Measurements from ENCODE around the gene MS4A12. TPM values are rescaled to one million over a fixed set of nuclear protein-coding genes. Genes with fewer than 3 reads are reported as not detected.
"Not testable (repeated sequence)": the region's sequence is repeated elsewhere in the genome, so short reads cannot be mapped to it uniquely, and the experiment has no call there.

Gene MS4A12
- total RNA-seq, 1 donor from 2014 or later = not detected

DNA sequence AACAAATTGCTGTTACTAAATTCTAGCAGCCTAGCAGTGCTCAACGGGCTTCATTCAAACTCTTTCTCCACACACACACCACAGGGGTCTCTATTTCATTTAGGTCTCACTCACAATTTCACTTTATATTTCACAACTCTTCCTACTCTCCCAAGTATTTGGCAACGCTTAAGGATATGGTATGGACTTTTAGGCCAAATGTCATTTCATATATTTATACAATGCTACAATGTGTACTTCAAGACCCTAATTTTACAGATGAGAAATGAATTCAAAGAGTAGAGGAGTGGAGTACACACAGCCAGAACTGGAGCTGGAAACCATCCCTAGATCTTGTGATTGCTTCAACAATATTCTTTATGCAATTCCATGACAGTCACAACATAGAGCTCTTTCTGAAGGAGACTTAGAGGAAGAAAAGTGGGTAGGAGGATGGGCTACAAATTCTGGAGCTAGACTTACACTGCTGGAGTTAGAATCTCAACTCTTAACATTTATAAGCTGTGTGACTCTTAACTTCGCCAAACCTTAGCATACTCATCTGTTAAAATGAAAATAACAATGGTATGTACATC lies 20.2 kb downstream of the MS4A12 start:
- DNase-seq (ENCODE audit: low spot score) = no peak

DNA sequence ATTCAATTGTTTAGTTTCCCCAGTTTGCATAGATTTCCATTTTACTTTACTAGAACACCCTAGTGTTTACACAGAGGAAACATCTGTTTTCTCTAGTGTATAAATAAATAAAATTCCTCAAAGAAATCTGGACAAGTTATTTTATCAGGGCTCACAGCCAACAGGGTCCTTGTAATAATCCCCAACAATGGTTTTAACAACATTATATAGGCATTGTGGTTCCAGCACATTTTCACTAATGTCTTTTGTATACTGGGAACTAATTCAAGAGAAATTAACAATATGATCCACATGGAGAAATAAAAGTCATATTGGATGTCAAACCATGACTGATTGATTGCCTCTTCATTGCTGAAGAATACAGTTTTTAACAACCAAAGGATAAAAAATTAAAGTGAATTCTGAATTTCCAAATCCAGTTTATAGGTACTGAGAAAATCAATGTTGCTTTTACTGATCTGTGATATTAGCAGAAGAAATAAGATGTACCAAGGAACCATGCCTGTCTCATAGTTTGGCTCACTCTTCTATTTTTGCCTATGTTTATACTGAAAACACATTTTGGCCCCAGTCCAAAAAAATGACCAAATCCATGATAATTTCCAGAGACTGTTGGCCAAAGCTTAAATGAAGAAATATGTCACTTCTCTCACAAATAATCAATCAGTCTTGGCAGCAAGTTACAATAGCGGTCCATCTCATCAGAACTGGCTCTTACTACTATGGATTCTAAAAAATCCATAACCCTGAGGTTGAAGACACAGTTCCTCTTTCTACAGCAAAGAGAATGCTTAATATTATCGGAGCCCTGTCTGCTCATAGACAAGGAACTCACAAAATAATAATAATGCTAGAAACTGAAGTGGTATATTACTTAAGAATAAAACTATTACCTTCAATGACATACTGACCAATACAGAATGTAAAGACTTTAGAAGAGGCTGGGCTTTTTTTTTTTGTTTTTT lies 21.2 kb downstream of the MS4A12 start:
- DNase-seq (ENCODE audit: low spot score) = no peak

DNA sequence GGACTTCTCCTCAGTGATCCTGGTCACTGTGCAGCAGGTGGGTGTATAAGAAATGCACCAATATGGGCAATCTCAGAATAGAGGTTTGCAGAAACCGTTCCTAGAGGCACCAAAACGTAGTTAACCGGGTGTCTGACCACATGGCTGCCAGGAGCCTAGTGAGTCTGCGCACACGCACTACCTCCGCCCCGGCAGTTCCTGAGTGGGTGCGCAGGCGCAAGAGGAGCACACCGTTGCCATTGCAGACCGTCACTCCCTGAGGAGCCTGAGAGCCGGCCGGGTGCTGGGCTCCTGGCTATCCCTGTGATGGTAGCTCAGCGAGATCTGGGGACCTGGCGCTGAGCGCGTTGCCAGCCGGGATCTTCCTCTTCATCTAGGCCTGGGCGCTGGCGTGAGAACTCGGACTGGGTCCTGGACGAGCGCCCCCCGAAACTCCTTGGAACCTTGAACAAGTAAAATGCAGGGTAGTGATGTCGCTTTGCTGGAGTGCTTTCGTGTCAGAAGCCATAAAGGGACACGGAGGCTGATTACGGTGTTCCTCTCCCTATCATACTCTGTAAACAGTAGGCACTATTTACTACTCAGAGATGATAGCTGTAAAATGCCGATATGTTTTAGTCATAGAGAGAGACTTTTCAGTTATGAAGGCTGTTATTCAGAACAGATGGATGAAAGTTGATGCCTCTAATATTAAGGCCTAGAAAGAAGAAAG lies 22.7 kb downstream of the MS4A12 start, which contains the start of gene MS4A13:
Gene MS4A13, plus strand, starts transcription at position 249 of the 712 bp plus-strand sequence. CDS start 2,692 bp downstream, outside the sequence.
- DNase-seq (ENCODE audit: low spot score) = no peak

DNA sequence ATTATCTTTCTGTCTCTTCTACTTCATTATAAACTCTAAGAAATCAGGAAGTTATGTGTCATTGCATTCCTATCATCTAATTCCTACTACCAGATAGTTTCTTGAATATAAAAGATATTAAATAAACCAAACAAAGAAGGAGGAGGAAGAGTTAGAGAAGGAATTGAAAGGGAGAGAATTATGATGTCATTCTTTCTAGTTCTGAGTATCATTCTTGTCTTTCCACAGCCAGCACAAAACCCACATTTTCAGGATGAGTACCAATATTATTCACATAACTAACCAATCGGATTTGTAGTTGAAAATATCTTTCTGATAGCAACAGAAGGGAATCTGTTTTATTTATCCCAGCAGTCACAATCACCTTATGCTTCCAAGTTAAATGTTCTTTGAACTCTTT lies 35.9 kb downstream of the MS4A12 start:
- no peak for DNase-seq (ENCODE audit: low spot score)

DNA sequence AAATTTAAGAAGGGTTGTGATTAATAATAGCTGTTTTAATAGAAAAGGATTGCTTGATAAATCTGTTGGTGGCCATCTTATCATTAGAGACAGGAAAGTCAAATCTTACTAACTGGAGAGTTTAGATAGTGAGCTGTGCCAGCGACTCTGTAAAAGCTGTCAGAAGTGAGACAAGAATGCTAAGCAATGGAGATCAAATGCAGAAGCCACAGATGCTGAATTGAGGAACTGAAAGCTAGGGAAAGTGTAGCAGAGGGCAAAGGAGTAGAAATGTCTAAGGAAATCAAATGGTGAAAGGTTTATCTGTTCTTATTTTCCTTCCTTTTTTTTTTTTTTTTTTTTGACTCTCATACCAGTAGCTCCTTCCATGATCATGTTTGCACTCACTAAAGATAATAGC lies 36.4 kb downstream of the MS4A12 start:
- no peak for DNase-seq (ENCODE audit: low spot score)

DNA sequence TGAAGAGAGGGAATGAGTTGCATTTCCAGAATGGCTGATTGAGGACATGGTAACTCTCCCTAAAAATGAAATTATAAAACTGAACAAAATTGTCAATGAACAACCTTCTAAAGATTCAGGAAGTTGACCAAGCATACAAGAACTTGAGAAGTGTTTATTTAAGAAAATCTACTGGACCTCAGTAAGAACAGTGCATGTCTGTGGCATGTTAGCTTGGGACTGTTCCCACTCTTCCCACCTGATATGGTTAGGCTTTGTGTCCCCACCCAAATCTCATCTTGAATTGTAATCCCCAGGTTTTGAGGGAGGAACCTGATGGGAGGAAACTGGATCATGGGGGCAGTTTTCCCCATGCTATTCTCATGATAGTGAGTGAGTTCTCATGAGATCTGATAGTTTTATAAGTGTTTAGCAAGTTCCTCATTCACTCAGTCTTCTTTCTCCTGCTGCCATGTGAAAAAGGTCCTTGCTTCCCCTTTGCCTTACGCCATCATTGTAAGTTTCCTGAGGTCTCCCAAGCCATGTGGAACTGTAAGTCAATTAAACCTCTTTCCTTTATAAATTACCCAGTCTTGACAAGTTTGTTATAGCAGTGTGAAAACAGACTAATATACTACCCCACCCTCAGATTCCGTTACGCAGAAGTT lies 38.0 kb downstream of the MS4A12 start:
- DNase-seq (ENCODE audit: low spot score) = no peak

DNA sequence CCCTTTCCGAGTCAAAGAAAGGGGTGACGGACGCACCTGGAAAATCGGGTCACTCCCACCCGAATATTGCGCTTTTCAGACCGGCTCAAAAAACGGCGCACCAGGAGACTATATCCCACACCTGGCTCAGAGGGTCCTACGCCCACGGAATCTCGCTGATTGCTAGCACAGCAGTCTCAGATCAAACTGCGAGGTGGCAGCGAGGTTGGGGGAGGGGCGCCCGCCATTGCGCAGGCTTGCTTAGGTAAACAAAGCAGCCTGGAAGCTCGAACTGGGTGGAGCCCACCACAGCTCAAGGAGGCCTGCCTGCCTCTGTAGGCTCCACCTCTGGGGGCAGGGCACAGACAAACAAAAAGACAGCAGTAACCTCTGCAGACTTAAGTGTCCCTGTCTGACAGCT lies 39.8 kb downstream of the MS4A12 start:
- DNase-seq (ENCODE audit: low spot score) = not testable (repeated sequence)

DNA sequence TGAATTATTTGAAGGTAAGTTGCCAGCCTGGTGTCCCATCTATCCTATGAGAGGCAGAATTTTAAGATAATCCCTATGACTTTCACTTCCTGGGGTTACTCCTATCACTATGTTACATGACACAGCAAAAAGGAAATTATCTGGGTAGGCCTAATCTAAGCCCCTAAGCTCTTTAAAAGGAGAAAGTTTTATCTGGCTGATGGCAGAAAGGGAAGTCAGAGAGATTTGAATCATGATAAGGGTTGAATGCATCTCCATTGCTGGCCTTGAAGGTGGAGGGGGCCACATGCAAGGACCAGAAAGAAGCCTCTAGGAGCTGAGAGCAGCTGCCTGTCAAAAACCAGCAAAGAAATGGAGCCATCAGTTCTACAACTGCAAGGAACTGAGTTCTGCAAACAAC lies 46.0 kb downstream of the MS4A12 start:
- DNase-seq (ENCODE audit: low spot score) = not testable (repeated sequence)

DNA sequence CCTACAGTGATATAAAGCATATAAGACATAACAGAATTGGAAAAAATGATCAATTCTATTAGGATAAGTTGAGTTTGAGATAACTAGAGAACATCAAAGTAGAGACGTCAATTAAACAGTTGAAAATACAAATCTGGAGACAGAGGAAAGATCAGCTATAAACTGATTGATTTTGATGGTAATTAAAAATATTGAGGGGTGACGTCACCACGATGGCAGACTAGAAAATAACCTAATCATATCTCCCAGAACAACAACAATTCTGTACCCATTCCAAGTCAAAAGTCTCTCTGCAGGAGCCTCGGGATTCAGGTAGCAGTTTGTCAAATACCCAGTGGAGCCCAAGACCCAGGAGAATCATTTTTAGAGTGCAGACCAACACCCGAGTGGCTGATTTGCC lies 51.5 kb downstream of the MS4A12 start:
- DNase-seq (ENCODE audit: low spot score) = no peak

Other genes starting within 250 kb of the MS4A12 start
- gene MS4A4E, start 249.6 kb upstream of the MS4A12 start, total RNA-seq = 3.5 TPM
- 28.9 TPM for gene MS4A4A, start 212.1 kb upstream of the MS4A12 start, total RNA-seq
- not detected for gene MS4A6E, start 165.5 kb upstream of the MS4A12 start, total RNA-seq
- gene MS4A7, start 114.2 kb upstream of the MS4A12 start, total RNA-seq = 39.8 TPM
- gene MS4A14, start 96.3 kb upstream of the MS4A12 start, total RNA-seq = 2.5 TPM
- not detected for gene MS4A5, start 63.2 kb upstream of the MS4A12 start, total RNA-seq
- gene MS4A1, start 36.9 kb upstream of the MS4A12 start, total RNA-seq = 0.60 TPM
- not detected for gene MS4A13, start 22.6 kb downstream of the MS4A12 start, total RNA-seq
- gene MS4A8, start 206.8 kb downstream of the MS4A12 start, total RNA-seq = 61.4 TPM
- gene MS4A18, start 231.9 kb downstream of the MS4A12 start, total RNA-seq = not detected